ENCODE data around the gene NOTCH1. TPM values are rescaled to one million over a fixed set of nuclear protein-coding genes. Genes with fewer than 3 reads are reported as not detected.

Gene NOTCH1
- total RNA-seq, 2 donors from 2014 or later, result 23.4 to 24.2 TPM

GRCh38 chr9:136460772-136461325 lies 85.0 kb downstream of the NOTCH1 start:
- no peaks in the 10 kb centered on the region for H3K4me1 Mint-ChIP-seq
- H3K4me1 ChIP-seq (ENCODE audit: control insufficient read depth, insufficient read depth, low read length), result no peaks in the 10 kb centered on the region
- 95 to 98% methylated on average over 22 to 23 of the region's 23 CpGs for WGBS, 2 experiments (ENCODE audit: insufficient coverage in 1 of 2, insufficient read length in 1 of 2)
- H3K27ac ChIP-seq (ENCODE audit: low read depth, low read length), result no peak overlapping the region
- H3K9me3 Mint-ChIP-seq, result no peaks in the 10 kb centered on the region
- TF ChIP-seq, protein P1, sequence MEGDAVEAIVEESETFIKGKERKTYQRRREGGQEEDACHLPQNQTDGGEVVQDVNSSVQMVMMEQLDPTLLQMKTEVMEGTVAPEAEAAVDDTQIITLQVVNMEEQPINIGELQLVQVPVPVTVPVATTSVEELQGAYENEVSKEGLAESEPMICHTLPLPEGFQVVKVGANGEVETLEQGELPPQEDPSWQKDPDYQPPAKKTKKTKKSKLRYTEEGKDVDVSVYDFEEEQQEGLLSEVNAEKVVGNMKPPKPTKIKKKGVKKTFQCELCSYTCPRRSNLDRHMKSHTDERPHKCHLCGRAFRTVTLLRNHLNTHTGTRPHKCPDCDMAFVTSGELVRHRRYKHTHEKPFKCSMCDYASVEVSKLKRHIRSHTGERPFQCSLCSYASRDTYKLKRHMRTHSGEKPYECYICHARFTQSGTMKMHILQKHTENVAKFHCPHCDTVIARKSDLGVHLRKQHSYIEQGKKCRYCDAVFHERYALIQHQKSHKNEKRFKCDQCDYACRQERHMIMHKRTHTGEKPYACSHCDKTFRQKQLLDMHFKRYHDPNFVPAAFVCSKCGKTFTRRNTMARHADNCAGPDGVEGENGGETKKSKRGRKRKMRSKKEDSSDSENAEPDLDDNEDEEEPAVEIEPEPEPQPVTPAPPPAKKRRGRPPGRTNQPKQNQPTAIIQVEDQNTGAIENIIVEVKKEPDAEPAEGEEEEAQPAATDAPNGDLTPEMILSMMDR (conservative IDR thresholded peaks at IDR 0.05), result no peak
- H3K4me3 Mint-ChIP-seq, result no peak overlapping the region
- no peak for DNase-seq
- no peak overlapping the region for H3K27ac Mint-ChIP-seq
- peaks cover 88% of the 10 kb centered on the region for H3K36me3 Mint-ChIP-seq (ENCODE audit: low read depth)
- no peaks in the 10 kb centered on the region for H3K27me3 Mint-ChIP-seq (ENCODE audit: insufficient read depth)
- peaks cover 85% of the 10 kb centered on the region for H3K36me3 ChIP-seq (ENCODE audit: control insufficient read depth, insufficient read depth, low read length)
- no peaks in the 10 kb centered on the region for H3K9me3 ChIP-seq (ENCODE audit: control insufficient read depth, low read length)
- no peak overlapping the region for H3K9ac ChIP-seq (ENCODE audit: extremely low read depth, low read length, poor library complexity, severe bottlenecking)
- no peaks in the 10 kb centered on the region for H3K27me3 ChIP-seq (ENCODE audit: control insufficient read depth, insufficient read depth, low read length, poor library complexity, severe bottlenecking)
- no peak overlapping the region for H3K4me3 ChIP-seq (ENCODE audit: low read length)

GRCh38 chr9:136459425-136459824 lies 86.4 kb downstream of the NOTCH1 start:
- peak overlapping the region; percentile 76 for H3K27ac Mint-ChIP-seq
- WGBS, 2 experiments (ENCODE audit: insufficient coverage in 1 of 2, insufficient read length in 1 of 2), result 93% methylated on average over 25 to 28 of the region's 28 CpGs
- H3K27me3 Mint-ChIP-seq (ENCODE audit: insufficient read depth), result no peaks in the 10 kb centered on the region
- Histone ChIP-seq H3K27me3 (ENCODE audit: control insufficient read depth, insufficient read depth, low read length, poor library complexity, severe bottlenecking) (no peaks in the 10 kb centered on the region), H3K9me3 (ENCODE audit: control insufficient read depth, low read length) (no peaks in the 10 kb centered on the region), H3K36me3 (ENCODE audit: control insufficient read depth, insufficient read depth, low read length) (peaks cover 86% of the 10 kb centered on the region), H3K4me3 (ENCODE audit: low read length) (no peak overlapping the region), H3K27ac (ENCODE audit: low read depth, low read length) (no peak overlapping the region), H3K9ac (ENCODE audit: extremely low read depth, low read length, poor library complexity, severe bottlenecking) (no peak overlapping the region), H3K4me1 (ENCODE audit: control insufficient read depth, insufficient read depth, low read length) (no peaks in the 10 kb centered on the region)
- no peaks in the 10 kb centered on the region for H3K4me1 Mint-ChIP-seq
- DNase-seq, result no peak
- H3K9me3 Mint-ChIP-seq, result no peaks in the 10 kb centered on the region
- H3K4me3 Mint-ChIP-seq, result no peak overlapping the region
- TF ChIP-seq, protein P1 (conservative IDR thresholded peaks at IDR 0.05), result no peak
- peaks cover 85% of the 10 kb centered on the region for H3K36me3 Mint-ChIP-seq (ENCODE audit: low read depth)

GRCh38 chr9:136457326-136457725 lies 88.5 kb downstream of the NOTCH1 start:
- Mint-ChIP-seq H3K4me3 (no peak overlapping the region), H3K36me3 (ENCODE audit: low read depth) (peaks cover 79% of the 10 kb centered on the region), H3K27me3 (ENCODE audit: insufficient read depth) (no peaks in the 10 kb centered on the region), H3K27ac (no peak overlapping the region), H3K4me1 (no peaks in the 10 kb centered on the region), H3K9me3 (no peaks in the 10 kb centered on the region)
- no peak overlapping the region for H3K27ac ChIP-seq (ENCODE audit: low read depth, low read length)
- no peaks in the 10 kb centered on the region for H3K4me1 ChIP-seq (ENCODE audit: control insufficient read depth, insufficient read depth, low read length)
- TF ChIP-seq, protein P1 (conservative IDR thresholded peaks at IDR 0.05), result no peak
- H3K36me3 ChIP-seq (ENCODE audit: control insufficient read depth, insufficient read depth, low read length), result peaks cover 81% of the 10 kb centered on the region
- H3K27me3 ChIP-seq (ENCODE audit: control insufficient read depth, insufficient read depth, low read length, poor library complexity, severe bottlenecking), result no peaks in the 10 kb centered on the region
- no peak overlapping the region for H3K9ac ChIP-seq (ENCODE audit: extremely low read depth, low read length, poor library complexity, severe bottlenecking)
- WGBS, 2 experiments (ENCODE audit: insufficient coverage in 1 of 2, insufficient read length in 1 of 2), result 97 to 98% methylated on average over 24 of the region's 24 CpGs
- no peak overlapping the region for H3K4me3 ChIP-seq (ENCODE audit: low read length)
- H3K9me3 ChIP-seq (ENCODE audit: control insufficient read depth, low read length), result no peaks in the 10 kb centered on the region
- no peak for DNase-seq

All from endodermal cell (in vitro differentiated cells).